Measurements from ENCODE around the gene COTL1. TPM values are rescaled to one million over a fixed set of nuclear protein-coding genes. Genes with fewer than 3 reads are reported as not detected.

Gene COTL1
- polyA plus RNA-seq, 1 of the 3 experiments (the other 2 are of a cell fraction): 91.6 TPM

DNA sequence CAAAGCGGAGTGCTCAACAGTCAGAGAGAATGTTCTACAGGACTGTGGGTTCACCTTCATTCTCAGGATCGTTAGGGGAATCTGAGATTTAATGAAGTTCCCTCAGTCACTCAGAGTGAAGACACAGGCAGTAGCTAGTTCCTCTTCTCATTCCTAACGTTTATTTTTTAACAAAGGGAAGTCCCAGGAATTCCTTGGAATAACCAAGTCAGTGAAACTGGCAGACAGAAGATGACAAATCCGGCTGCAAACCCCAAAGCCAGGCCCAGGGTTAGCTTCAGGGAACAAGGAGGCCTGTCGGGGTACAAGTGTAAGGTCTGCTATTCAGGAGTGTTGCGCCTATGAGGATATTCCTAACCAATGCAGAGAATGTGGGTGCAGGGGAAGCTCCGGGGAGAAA, 42.0 kb downstream of the COTL1 start (continued):
- TF ChIP-seq SMC3 (IDR thresholded peaks at IDR 0.05; ENCODE audit: low read depth, low read length) (no peak), NFIC (IDR thresholded peaks at IDR 0.05; ENCODE audit: borderline replicate concordance) (no peak), TAF1 (IDR thresholded peaks at IDR 0.05; ENCODE audit: borderline replicate concordance, low read depth, low read length) (no peak), FOSL2 (IDR thresholded peaks at IDR 0.05; ENCODE audit: borderline replicate concordance, low read depth) (no peak), MXI1 (IDR thresholded peaks at IDR 0.05; ENCODE audit: low read depth, low read length) (no peak), EP300 (IDR thresholded peaks at IDR 0.05; ENCODE audit: borderline replicate concordance in 1 of 2, low read depth in 1 of 2, low read length in 1 of 2) (no peak)
- TF ChIP-seq, protein P1, sequence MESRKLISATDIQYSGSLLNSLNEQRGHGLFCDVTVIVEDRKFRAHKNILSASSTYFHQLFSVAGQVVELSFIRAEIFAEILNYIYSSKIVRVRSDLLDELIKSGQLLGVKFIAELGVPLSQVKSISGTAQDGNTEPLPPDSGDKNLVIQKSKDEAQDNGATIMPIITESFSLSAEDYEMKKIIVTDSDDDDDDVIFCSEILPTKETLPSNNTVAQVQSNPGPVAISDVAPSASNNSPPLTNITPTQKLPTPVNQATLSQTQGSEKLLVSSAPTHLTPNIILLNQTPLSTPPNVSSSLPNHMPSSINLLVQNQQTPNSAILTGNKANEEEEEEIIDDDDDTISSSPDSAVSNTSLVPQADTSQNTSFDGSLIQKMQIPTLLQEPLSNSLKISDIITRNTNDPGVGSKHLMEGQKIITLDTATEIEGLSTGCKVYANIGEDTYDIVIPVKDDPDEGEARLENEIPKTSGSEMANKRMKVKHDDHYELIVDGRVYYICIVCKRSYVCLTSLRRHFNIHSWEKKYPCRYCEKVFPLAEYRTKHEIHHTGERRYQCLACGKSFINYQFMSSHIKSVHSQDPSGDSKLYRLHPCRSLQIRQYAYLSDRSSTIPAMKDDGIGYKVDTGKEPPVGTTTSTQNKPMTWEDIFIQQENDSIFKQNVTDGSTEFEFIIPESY (IDR thresholded peaks at IDR 0.05; ENCODE audit: borderline replicate concordance, low read depth): no peak

DNA sequence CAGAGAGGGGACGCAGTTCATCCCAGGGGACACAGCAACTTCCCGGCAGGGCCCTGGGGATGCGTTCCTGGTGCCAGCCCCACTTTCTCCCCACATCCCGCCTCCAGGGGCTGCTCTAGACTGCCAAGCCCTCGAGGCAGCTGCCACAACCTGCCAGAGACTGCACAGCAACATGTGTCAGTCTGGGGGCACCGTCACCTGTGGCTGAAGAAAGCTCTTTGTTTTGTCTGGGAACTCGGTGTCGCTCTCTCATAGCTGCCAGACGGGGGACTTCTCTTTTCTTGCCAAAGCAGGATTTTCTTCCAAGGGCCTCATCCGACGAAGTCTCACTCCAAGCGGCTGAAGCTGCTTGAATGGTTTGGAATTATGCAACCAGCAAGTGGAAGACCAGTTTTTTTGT, 43.7 kb downstream of the COTL1 start:
- POLR2A ChIA-PET: no interaction called here
- Histone ChIP-seq H3K79me2 (ENCODE audit: insufficient read depth) (peaks cover 77% of the 10 kb centered on the region), H4K20me1 (ENCODE audit: insufficient read depth) (peaks cover 9% of the 10 kb centered on the region), H3K9me2 (no peaks in the 10 kb centered on the region), H3K4me1 (ENCODE audit: control insufficient read depth in 1 of 2, insufficient read depth in 2 of 2, low read depth in 1 of 2, low read length in 1 of 2) (no peaks in the 10 kb centered on the region), H3K9ac (no peak overlapping the region), H3K4me3 (ENCODE audit: low read depth in 2 of 2, low read length in 1 of 2) (no peak overlapping the region), H3K27me3 (ENCODE audit: insufficient read depth) (no peaks in the 10 kb centered on the region), H3K36me3 (replicated peaks in 1 of 2; ENCODE audit: control insufficient read depth in 1 of 2, insufficient read depth in 2 of 2, low read length in 1 of 2) (peaks cover 0 to 28% of the 10 kb centered on the region in 2 experiments), H3K27ac (ENCODE audit: low read depth in 2 of 2, low read length in 1 of 2) (no peak overlapping the region), H2AFZ (ENCODE audit: low read depth) (no peak overlapping the region), H3K4me2 (no peak overlapping the region), H3K9me3 (peaks cover 5% of the 10 kb centered on the region; the same call in 1 of the 2 replicates), H3F3A (replicated peaks; ENCODE audit: insufficient read depth) (peaks cover 17% of the 10 kb centered on the region)
- CTCF ChIA-PET: interaction anchor here (1.9 kb wide), 1 partner anchor 297 kb away, joined by 4 read pairs; no protein-coding TSS in a partner anchor
- DNase-seq: no peak
- 93% methylated on average over 11 of the region's 12 CpGs for WGBS (ENCODE audit: low lambda C conversion rate)
- TF ChIP-seq JUND (IDR thresholded peaks at IDR 0.05): no peak
- TF ChIP-seq EZH2phosphoT487 (IDR thresholded peaks at IDR 0.05; ENCODE audit: borderline replicate concordance, low read depth): no peak

DNA sequence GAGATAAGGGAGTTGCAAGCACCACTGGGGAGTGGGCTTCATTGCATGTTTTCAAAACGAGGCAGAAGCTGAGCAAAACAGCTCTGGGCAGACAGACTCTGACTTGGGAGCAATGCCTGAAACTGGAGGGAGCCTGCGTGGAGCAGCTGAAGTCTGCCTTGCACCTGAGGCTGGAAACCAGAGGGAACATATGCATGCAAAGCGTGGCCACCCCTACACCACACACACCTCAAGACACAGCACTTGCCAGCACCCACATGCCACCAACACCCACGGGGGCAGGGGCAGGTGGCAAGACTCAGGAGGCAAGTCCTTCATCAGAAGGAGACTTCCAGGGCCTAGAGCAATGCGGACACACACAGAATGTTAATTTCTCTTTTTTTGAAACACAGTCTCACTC, 45.8 kb downstream of the COTL1 start:
- Histone ChIP-seq H2AFZ (ENCODE audit: low read depth) (no peak overlapping the region), H3K79me2 (ENCODE audit: insufficient read depth) (peaks cover 69% of the 10 kb centered on the region), H3K4me1 (ENCODE audit: control insufficient read depth in 1 of 2, insufficient read depth in 2 of 2, low read depth in 1 of 2, low read length in 1 of 2) (no peaks in the 10 kb centered on the region), H3K36me3 (replicated peaks in 1 of 2; ENCODE audit: control insufficient read depth in 1 of 2, insufficient read depth in 2 of 2, low read length in 1 of 2) (peaks cover 0 to 28% of the 10 kb centered on the region in 2 experiments), H3K9me3 (peaks cover 5% of the 10 kb centered on the region; the same call in 1 of the 2 replicates), H3K27me3 (ENCODE audit: insufficient read depth) (no peaks in the 10 kb centered on the region), H3K4me3 (ENCODE audit: low read depth in 2 of 2, low read length in 1 of 2) (no peak overlapping the region), H4K20me1 (ENCODE audit: insufficient read depth) (no peaks in the 10 kb centered on the region; the same call in none of the 2 replicates), H3K4me2 (no peak overlapping the region), H3K27ac (ENCODE audit: low read depth in 2 of 2, low read length in 1 of 2) (no peak overlapping the region), H3K9me2 (no peaks in the 10 kb centered on the region), H3F3A (replicated peaks; ENCODE audit: insufficient read depth) (peaks cover 17% of the 10 kb centered on the region), H3K9ac (no peak overlapping the region)
- CTCF ChIA-PET: interaction anchor here (1.0 kb wide), 1 partner anchor 8 kb away, joined by 3 read pairs; no protein-coding TSS in a partner anchor
- POLR2A ChIA-PET: no interaction called here
- no peak for DNase-seq
- WGBS (ENCODE audit: low lambda C conversion rate): 75% methylated on average over 5 of the region's 5 CpGs
- TF ChIP-seq TCF12 (IDR thresholded peaks at IDR 0.05): no peak
- TF ChIP-seq, protein P2, sequence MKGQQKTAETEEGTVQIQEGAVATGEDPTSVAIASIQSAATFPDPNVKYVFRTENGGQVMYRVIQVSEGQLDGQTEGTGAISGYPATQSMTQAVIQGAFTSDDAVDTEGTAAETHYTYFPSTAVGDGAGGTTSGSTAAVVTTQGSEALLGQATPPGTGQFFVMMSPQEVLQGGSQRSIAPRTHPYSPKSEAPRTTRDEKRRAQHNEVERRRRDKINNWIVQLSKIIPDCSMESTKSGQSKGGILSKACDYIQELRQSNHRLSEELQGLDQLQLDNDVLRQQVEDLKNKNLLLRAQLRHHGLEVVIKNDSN (IDR thresholded peaks at IDR 0.05; ENCODE audit: borderline replicate concordance, low read depth): no peak
- TF ChIP-seq, protein P3, sequence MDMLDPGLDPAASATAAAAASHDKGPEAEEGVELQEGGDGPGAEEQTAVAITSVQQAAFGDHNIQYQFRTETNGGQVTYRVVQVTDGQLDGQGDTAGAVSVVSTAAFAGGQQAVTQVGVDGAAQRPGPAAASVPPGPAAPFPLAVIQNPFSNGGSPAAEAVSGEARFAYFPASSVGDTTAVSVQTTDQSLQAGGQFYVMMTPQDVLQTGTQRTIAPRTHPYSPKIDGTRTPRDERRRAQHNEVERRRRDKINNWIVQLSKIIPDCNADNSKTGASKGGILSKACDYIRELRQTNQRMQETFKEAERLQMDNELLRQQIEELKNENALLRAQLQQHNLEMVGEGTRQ (IDR thresholded peaks at IDR 0.05; ENCODE audit: borderline replicate concordance, low read depth, low read length): no peak
- no peak for TF ChIP-seq FOSL2 (IDR thresholded peaks at IDR 0.05; ENCODE audit: borderline replicate concordance, low read depth)
- TF ChIP-seq, protein P4, sequence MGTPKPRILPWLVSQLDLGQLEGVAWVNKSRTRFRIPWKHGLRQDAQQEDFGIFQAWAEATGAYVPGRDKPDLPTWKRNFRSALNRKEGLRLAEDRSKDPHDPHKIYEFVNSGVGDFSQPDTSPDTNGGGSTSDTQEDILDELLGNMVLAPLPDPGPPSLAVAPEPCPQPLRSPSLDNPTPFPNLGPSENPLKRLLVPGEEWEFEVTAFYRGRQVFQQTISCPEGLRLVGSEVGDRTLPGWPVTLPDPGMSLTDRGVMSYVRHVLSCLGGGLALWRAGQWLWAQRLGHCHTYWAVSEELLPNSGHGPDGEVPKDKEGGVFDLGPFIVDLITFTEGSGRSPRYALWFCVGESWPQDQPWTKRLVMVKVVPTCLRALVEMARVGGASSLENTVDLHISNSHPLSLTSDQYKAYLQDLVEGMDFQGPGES (IDR thresholded peaks at IDR 0.05; ENCODE audit: low read depth, low read length): no peak
- no peak for TF ChIP-seq POLR2AphosphoS5 (IDR thresholded peaks at IDR 0.05; ENCODE audit: low read depth, low read length)
- TF ChIP-seq NFIC (IDR thresholded peaks at IDR 0.05; ENCODE audit: borderline replicate concordance): no peak
- no peak for TF ChIP-seq FOXM1 (IDR thresholded peaks at IDR 0.05; ENCODE audit: low read depth)
- no peak for TF ChIP-seq GATA2 (CRISPR knock-in tag; IDR thresholded peaks at IDR 0.05)
- TF ChIP-seq MEF2A (IDR thresholded peaks at IDR 0.05; ENCODE audit: borderline replicate concordance, low read depth): no peak
- no peak for TF ChIP-seq ELF1 (IDR thresholded peaks at IDR 0.05)
- TF ChIP-seq FOXJ3 (CRISPR knock-in tag; IDR thresholded peaks at IDR 0.05): no peak
- no peak for TF ChIP-seq RCOR1 (IDR thresholded peaks at IDR 0.05; ENCODE audit: low read length)
- TF ChIP-seq, protein P1 (IDR thresholded peaks at IDR 0.05; ENCODE audit: borderline replicate concordance, low read depth): no peak

Data from SK-N-SH (cell line).